ENCODE data around the gene TARS3.

- TF ChIP-seq CTCF (IDR thresholded peaks at IDR 0.05; ENCODE audit: borderline replicate concordance, extremely low read depth, low read length, poor library complexity, severe bottlenecking) (no peak), EZH2 (IDR thresholded peaks at IDR 0.05; ENCODE audit: borderline replicate concordance, low read depth, low read length, severe bottlenecking) (no peak)
These were observed 54.5 kb downstream of the TARS3 start for GRCh38 chr15:101669744-101670143.

Data from DND-41 (cell line).